Fibroblast of lung (primary cell): ENCODE results near the gene ADNP. TPM values are rescaled to one million over a fixed set of nuclear protein-coding genes. Genes with fewer than 3 reads are reported as not detected.

Experiments
- DNase-seq, 2 donors: peaks; one replicate each; pipeline versions ENCODE4 v3.0.0 to v3.0.0-alpha.2; 2010; ENCODE audit warnings: low read depth in 2 of 2
- H2AFZ ChIP-seq: 2 replicates; pipeline ENCODE4 v1.5.1; 2012; ENCODE audit warnings: low read length, control low read depth, inconsistent platforms
- H3K27ac ChIP-seq: 2 replicates; pipeline ENCODE4 v1.5.1; 2011; ENCODE audit warnings: low read length, control low read depth; ENCODE audit not compliant: insufficient read depth
- H3K27me3 ChIP-seq: 2 replicates; pipeline ENCODE4 v1.5.1; 2011; ENCODE audit warnings: mild to moderate bottlenecking, low read length; ENCODE audit not compliant: control insufficient read depth, insufficient read depth
- H3K36me3 ChIP-seq: 2 replicates; pipeline ENCODE4 v1.5.1; 2011; ENCODE audit warnings: low read length; ENCODE audit not compliant: control insufficient read depth, insufficient read depth
- H3K4me1 ChIP-seq: 2 replicates; pipeline ENCODE4 v1.5.1; 2011; ENCODE audit warnings: low read length; ENCODE audit not compliant: control insufficient read depth, insufficient read depth; ENCODE audit errors: extremely low read depth
- H3K4me2 ChIP-seq: 2 replicates; pipeline ENCODE4 v1.5.1; 2011; ENCODE audit warnings: low read length, control low read depth; ENCODE audit not compliant: insufficient read depth; ENCODE audit errors: extremely low read depth
- H3K4me3 ChIP-seq, 4 experiments: fragments of 200-600 bp in 1 of 4; sonication (generic) in 1 of 4; replicated peaks in 1 of 4; 2 replicates each; pipeline ENCODE4 v1.5.1; 2011 to 2016; ENCODE audit warnings: low read length in 4 of 4, low read depth in 3 of 4, mild to moderate bottlenecking in 3 of 4, control low read depth in 2 of 4, inconsistent platforms in 1 of 4, mixed read lengths in 1 of 4; ENCODE audit not compliant: insufficient read depth in 1 of 4; ENCODE audit errors: control extremely low read depth in 1 of 4
- H3K79me2 ChIP-seq: 2 replicates; pipeline ENCODE4 v1.5.1; 2012; ENCODE audit warnings: mild to moderate bottlenecking, low read length, inconsistent platforms; ENCODE audit not compliant: control insufficient read depth, insufficient read depth
- H3K9ac ChIP-seq: 2 replicates; pipeline ENCODE4 v1.5.1; 2011; ENCODE audit warnings: mild to moderate bottlenecking, low read length, control low read depth; ENCODE audit not compliant: insufficient read depth
- H3K9me3 ChIP-seq: 2 replicates; pipeline ENCODE4 v1.5.1; 2012; ENCODE audit warnings: low read depth, low read length; ENCODE audit not compliant: control insufficient read depth, insufficient read depth
- H4K20me1 ChIP-seq: 2 replicates; pipeline ENCODE4 v1.5.1; 2011; ENCODE audit warnings: low read length; ENCODE audit not compliant: control insufficient read depth, insufficient read depth; ENCODE audit errors: extremely low read depth
- CTCF ChIP-seq, 2 donors: IDR thresholded peaks in 1 of 2; conservative IDR thresholded peaks in 1 of 2; 1 replicate in 1 of 2; 2 replicates in 1 of 2; pipeline ENCODE4 v1.5.1; 2011 to 2012; ENCODE audit warnings: low read length in 2 of 2, control low read depth in 1 of 2, inconsistent platforms in 1 of 2, low read depth in 1 of 2, mild to moderate bottlenecking in 1 of 2
- EZH2 ChIP-seq: IDR thresholded peaks from 2 replicates; pipeline ENCODE4 v1.5.1; 2012; ENCODE audit warnings: low read length, control low read depth, mild to moderate bottlenecking; ENCODE audit errors: missing control alignments
- polyA plus RNA-seq, 2 donors: library from polyadenylated mRNA; depleted of rRNA in 1 of 2; stranded (reverse) in 1 of 2; unstranded in 1 of 2; fragments of >200 nt; gene quantifications; 2 replicates each; pipeline ENCODE4 v1.2.1, GENCODE V29; 2011 to 2012; ENCODE audit warnings: missing spikeins in 1 of 2
- total RNA-seq: library from RNA; depleted of rRNA; stranded (reverse); fragments of >200 nt; gene quantifications from 2 replicates; pipeline ENCODE4 v1.2.1, GENCODE V29; 2014

Gene ADNP
- total and polyA plus RNA-seq, 2 donors (not counting 1 experiment from before 2014, with no cell fraction given), result 25.7 to 40.0 TPM

GRCh38 chr20:50930976-50931305 lies 296 bp downstream of the ADNP start:
- no peaks in the 10 kb centered on the region for H4K20me1 ChIP-seq
- H3K9me3 ChIP-seq, result no peaks in the 10 kb centered on the region
- peak overlapping the region; percentile 90 for H3K9ac ChIP-seq
- H3K4me2 ChIP-seq, result no peak overlapping the region
- H3K27ac ChIP-seq, result peak overlapping the region; percentile 91
- no peaks in the 10 kb centered on the region for H3K27me3 ChIP-seq
- no peak for DNase-seq
- H3K36me3 ChIP-seq, result peaks cover 7% of the 10 kb centered on the region
- H2AFZ ChIP-seq, result no peak overlapping the region
- peak overlapping the region; percentile 47 to 58 (median 52) for H3K4me3 ChIP-seq
- TF ChIP-seq CTCF (conservative IDR thresholded peaks at IDR 0.05 in 1 of 2, IDR thresholded peaks at IDR 0.05 in 1 of 2; ENCODE audit: low read depth in 1 of 2, low read length in 2 of 2), result no peak
- no peak for TF ChIP-seq EZH2
- H3K4me1 ChIP-seq, result peaks cover 6% of the 10 kb centered on the region
- peaks cover 46% of the 10 kb centered on the region for H3K79me2 ChIP-seq

GRCh38 chr20:50930139-50930975 lies 880 bp downstream of the ADNP start:
- H3K36me3 ChIP-seq, result peaks cover 7% of the 10 kb centered on the region
- peak overlapping the region; percentile 91 for H3K27ac ChIP-seq
- peaks cover 52% of the 10 kb centered on the region for H3K79me2 ChIP-seq
- peak overlapping the region; percentile 74 to 91 (median 85) for H3K4me3 ChIP-seq
- no peaks in the 10 kb centered on the region for H3K27me3 ChIP-seq
- no peak for TF ChIP-seq EZH2
- no peak for TF ChIP-seq CTCF (conservative IDR thresholded peaks at IDR 0.05 in 1 of 2, IDR thresholded peaks at IDR 0.05 in 1 of 2; ENCODE audit: low read depth in 1 of 2, low read length in 2 of 2)
- no peaks in the 10 kb centered on the region for H4K20me1 ChIP-seq
- peak overlapping the region; percentile 99 for H3K4me2 ChIP-seq
- H2AFZ ChIP-seq, result no peak overlapping the region
- H3K9ac ChIP-seq, result peak overlapping the region; percentile 81
- no peaks in the 10 kb centered on the region for H3K9me3 ChIP-seq
- no peak for DNase-seq
- peaks cover 6% of the 10 kb centered on the region for H3K4me1 ChIP-seq

- TF ChIP-seq CTCF (conservative IDR thresholded peaks at IDR 0.05 in 1 of 2, IDR thresholded peaks at IDR 0.05 in 1 of 2; ENCODE audit: low read depth in 1 of 2, low read length in 2 of 2), result peak; percentile 99
- TF ChIP-seq EZH2, result no peak
- no peaks in the 10 kb centered on the region for H4K20me1 ChIP-seq
- H3K4me2 ChIP-seq, result peak overlapping the region; percentile 99
- H3K36me3 ChIP-seq, result peaks cover 5% of the 10 kb centered on the region
- H3K27me3 ChIP-seq, result no peaks in the 10 kb centered on the region
- H3K4me1 ChIP-seq, result peaks cover 6% of the 10 kb centered on the region
- H2AFZ ChIP-seq, result no peak overlapping the region
- peak; percentile 94 to 98 for DNase-seq
- H3K79me2 ChIP-seq, result peaks cover 60% of the 10 kb centered on the region
- no peaks in the 10 kb centered on the region for H3K9me3 ChIP-seq
- peak overlapping the region; percentile 74 to 91 (median 85) for H3K4me3 ChIP-seq
- peak overlapping the region; percentile 67 for H3K27ac ChIP-seq
- H3K9ac ChIP-seq, result peak overlapping the region; percentile 74
Measured at GRCh38 chr20:50929299-50930138, 1.7 kb downstream of the ADNP start.
